Mesendoderm (in vitro differentiated cells): ENCODE data around the gene MROH2A. TPM values are rescaled to one million over a fixed set of nuclear protein-coding genes. Genes with fewer than 3 reads are reported as not detected.
"Not testable (repeated sequence)": the region's sequence is repeated elsewhere in the genome, so short reads cannot be mapped to it uniquely, and the experiment has no call there.

Experiments
- DNase-seq: peaks from one replicate; pipeline ENCODE4 v3.0.0; 2013
- H2AK5ac ChIP-seq: 2 replicates; pipeline ENCODE4 v1.6.1; 2013; ENCODE audit warnings: low read length, inconsistent platforms
- H2BK120ac ChIP-seq: 2 replicates; pipeline ENCODE4 v1.6.1; 2013; ENCODE audit warnings: low read depth, mild to moderate bottlenecking, low read length, moderate library complexity, mixed read lengths
- H2BK15ac ChIP-seq: replicated peaks from 2 replicates; pipeline ENCODE4 v1.6.1; 2013; ENCODE audit warnings: low read depth, mild to moderate bottlenecking, moderate library complexity
- H2BK5ac ChIP-seq: 2 replicates; pipeline ENCODE4 v1.6.1; 2013; ENCODE audit warnings: low read length, inconsistent platforms
- H3K18ac ChIP-seq: 2 replicates; pipeline ENCODE4 v1.6.1; 2013; ENCODE audit warnings: mild to moderate bottlenecking, low read length, mixed read lengths
- H3K23ac ChIP-seq: one replicate; pipeline ENCODE4 v1.6.1; 2013; ENCODE audit warnings: low read length
- H3K27ac ChIP-seq: 2 replicates; pipeline ENCODE4 v1.5.1; 2013; ENCODE audit warnings: low read depth, mild to moderate bottlenecking, inconsistent platforms, low read length, moderate library complexity
- H3K27me3 ChIP-seq: 2 replicates; pipeline ENCODE4 v1.6.1; 2013; ENCODE audit warnings: low read length, control low read depth, mild to moderate bottlenecking, inconsistent platforms; ENCODE audit not compliant: insufficient read depth, poor library complexity
- H3K36me3 ChIP-seq: 2 replicates; pipeline ENCODE4 v1.6.1; 2013; ENCODE audit warnings: low read length, inconsistent platforms; ENCODE audit not compliant: control insufficient read depth, insufficient read depth
- H3K4ac ChIP-seq: one replicate; pipeline ENCODE4 v1.6.1; 2013; ENCODE audit warnings: low read depth, mild to moderate bottlenecking, low read length, moderate library complexity
- H3K4me1 ChIP-seq: 2 replicates; pipeline ENCODE4 v1.6.1; 2013; ENCODE audit warnings: low read depth, low read length, inconsistent platforms; ENCODE audit not compliant: control insufficient read depth
- H3K4me2 ChIP-seq: 2 replicates; pipeline ENCODE4 v1.6.1; 2013; ENCODE audit warnings: low read length
- H3K4me3 ChIP-seq: 2 replicates; pipeline ENCODE4 v1.5.1; 2013; ENCODE audit warnings: mild to moderate bottlenecking, low read length
- H3K56ac ChIP-seq: one replicate; pipeline ENCODE4 v1.6.1; 2013; ENCODE audit warnings: low read length
- H3K79me1 ChIP-seq: 2 replicates; pipeline ENCODE4 v1.6.1; 2013; ENCODE audit warnings: low read length, inconsistent platforms
- H3K79me2 ChIP-seq: 2 replicates; pipeline ENCODE4 v1.6.1; 2013; ENCODE audit warnings: mild to moderate bottlenecking, low read length; ENCODE audit not compliant: control insufficient read depth, insufficient read depth
- H3K9ac ChIP-seq: 2 replicates; pipeline ENCODE4 v1.6.1; 2013; ENCODE audit warnings: low read length, inconsistent platforms
- H4K5ac ChIP-seq: one replicate; pipeline ENCODE4 v1.6.1; 2013; ENCODE audit warnings: low read length
- H4K8ac ChIP-seq: one replicate; pipeline ENCODE4 v1.6.1; 2013; ENCODE audit warnings: low read depth, mild to moderate bottlenecking, control low read depth, low read length, moderate library complexity
- WGBS: extraction: QIAGEN DNeasy Blood & Tissue Kit; methylation state at CpG from one replicate; pipeline ENCODE4 v1.1.7; 2013; ENCODE audit warnings: low lambda C conversion rate, missing lambda C conversion rate; ENCODE audit not compliant: insufficient coverage; ENCODE audit errors: extremely low coverage; 5-methylcytosine and 5-hydroxymethylcytosine counted together
- polyA plus RNA-seq, 2 experiments: library from polyadenylated mRNA; stranded (reverse); fragments of 200-250 nt; gene quantifications; one replicate each; pipeline ENCODE4 v1.2.3, GENCODE V29; 2013

The MROH2A gene
- not detected for polyA plus RNA-seq (2013, experiment 1 of 2)
- polyA plus RNA-seq (2013, experiment 2 of 2) = not detected

DNA sequence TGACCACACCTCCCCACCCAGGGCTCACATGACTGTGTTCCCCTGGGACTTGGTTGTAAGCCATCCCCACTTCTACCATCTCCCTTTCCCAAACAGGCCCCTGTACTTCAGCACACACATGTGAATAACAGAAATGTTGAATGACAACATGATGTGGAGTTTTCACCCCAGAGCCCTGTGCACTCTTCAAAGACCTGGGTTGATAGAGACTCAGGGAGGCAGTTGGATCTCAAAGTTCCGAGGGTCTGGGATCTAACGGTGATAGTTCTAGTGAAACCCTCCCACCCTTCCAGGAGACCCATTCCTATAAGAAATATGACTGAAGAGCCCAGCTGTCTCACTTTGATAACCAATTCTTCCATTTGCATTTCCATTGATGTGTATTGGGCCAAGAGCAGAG lies at the start of gene MROH2A:
TSS of gene MROH2A (plus strand) at position 301 of the 400 bp plus-strand sequence. CDS start 1,029 bp downstream, outside the sequence.
- H3K18ac ChIP-seq = no peak within 1 kb of the TSS
- H4K8ac ChIP-seq = no peak within 1 kb of the TSS
- no peaks in the 10 kb centered on the region for H3K79me1 ChIP-seq
- no peak within 1 kb of the TSS for H2AK5ac ChIP-seq
- no peak within 1 kb of the TSS for H3K4ac ChIP-seq
- H3K9ac ChIP-seq = no peak within 1 kb of the TSS
- no peak within 1 kb of the TSS for H3K23ac ChIP-seq
- no peaks in the 10 kb centered on the region for H3K4me1 ChIP-seq
- no peak within 1 kb of the TSS for H3K4me2 ChIP-seq
- no peaks in the 10 kb centered on the region for H3K27me3 ChIP-seq
- no peak within 1 kb of the TSS for H2BK120ac ChIP-seq
- H3K4me3 ChIP-seq = no peak within 1 kb of the TSS
- H3K27ac ChIP-seq = no peak within 1 kb of the TSS
- no peak within 1 kb of the TSS for H2BK15ac ChIP-seq
- H3K56ac ChIP-seq = no peak within 1 kb of the TSS
- no CpG with 5 or more reads among the region's 2 CpGs for WGBS
- H3K79me2 ChIP-seq = no peaks in the 10 kb centered on the region
- no peak within 1 kb of the TSS for H4K5ac ChIP-seq
- DNase-seq = no peak
- no peaks in the 10 kb centered on the region for H3K36me3 ChIP-seq
- no peak within 1 kb of the TSS for H2BK5ac ChIP-seq

GRCh38 chr2:233728723-233729301 lies 49.3 kb upstream of the MROH2A start, which contains the start of gene UGT1A3:
TSS of gene UGT1A3 (plus strand) at chr2:233729042. CDS start at chr2:233729127, 85 bp downstream.
- no peak within 1 kb of the TSS for H2AK5ac ChIP-seq
- H3K4ac ChIP-seq = no peak within 1 kb of the TSS
- DNase-seq = no peak
- H2BK5ac ChIP-seq = no peak within 1 kb of the TSS
- H3K4me3 ChIP-seq = no peak within 1 kb of the TSS
- H4K8ac ChIP-seq = no peak within 1 kb of the TSS
- H3K27ac ChIP-seq = no peak within 1 kb of the TSS
- no peak within 1 kb of the TSS for H2BK120ac ChIP-seq
- H3K27me3 ChIP-seq = no peaks in the 10 kb centered on the region
- WGBS = no CpG with 5 or more reads among the region's 8 CpGs
- H3K4me2 ChIP-seq = no peak within 1 kb of the TSS
- no peak within 1 kb of the TSS for H3K18ac ChIP-seq
- H3K56ac ChIP-seq = no peak within 1 kb of the TSS
- no peak within 1 kb of the TSS for H4K5ac ChIP-seq
- no peaks in the 10 kb centered on the region for H3K79me1 ChIP-seq
- no peaks in the 10 kb centered on the region for H3K4me1 ChIP-seq
- no peak within 1 kb of the TSS for H3K23ac ChIP-seq
- no peak within 1 kb of the TSS for H3K9ac ChIP-seq
- no peak within 1 kb of the TSS for H2BK15ac ChIP-seq
- no peaks in the 10 kb centered on the region for H3K36me3 ChIP-seq
- H3K79me2 ChIP-seq = no peaks in the 10 kb centered on the region

DNA sequence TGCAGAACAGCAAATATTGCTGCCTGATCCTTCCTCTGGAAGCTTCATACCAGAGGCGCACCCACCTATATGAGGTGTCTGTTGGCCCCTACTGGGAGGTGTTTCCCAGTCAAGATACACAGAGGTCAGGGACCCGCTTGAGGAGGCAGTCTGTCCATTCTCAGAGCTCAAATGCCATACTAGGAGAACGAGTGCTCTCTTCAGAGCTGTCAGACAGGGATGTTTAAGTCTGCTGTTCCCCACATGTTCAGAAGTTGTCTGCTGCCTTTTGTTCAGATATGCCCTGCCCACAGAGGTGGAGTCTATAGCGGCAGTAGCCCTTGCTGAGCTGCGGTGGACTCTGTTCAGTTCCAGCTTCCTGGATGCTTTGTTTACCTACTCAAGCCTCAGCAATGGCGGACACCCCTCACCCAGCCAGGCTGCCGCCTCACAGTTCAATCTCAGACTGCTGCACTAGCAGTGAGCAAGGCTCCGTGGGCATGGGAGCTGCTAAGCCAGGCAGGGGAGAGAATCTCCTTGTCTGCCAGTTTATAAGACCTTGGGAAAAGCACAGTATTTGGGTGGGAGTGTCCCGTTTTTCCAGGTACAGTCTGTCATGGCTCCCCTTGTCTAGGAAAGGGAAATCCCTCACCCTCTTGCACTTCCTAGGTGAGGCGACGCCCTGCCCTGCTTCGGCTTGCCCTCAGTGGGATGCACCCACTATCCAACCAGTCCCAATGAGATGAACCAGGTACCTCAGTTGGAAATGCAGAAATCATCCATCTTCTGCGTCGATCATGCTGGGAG lies 41.1 kb upstream of the MROH2A start:
- not testable (repeated sequence) for H3K9ac ChIP-seq, H3K4ac ChIP-seq, H3K23ac ChIP-seq, H2BK15ac ChIP-seq, H3K36me3 ChIP-seq, H4K5ac ChIP-seq, H2BK5ac ChIP-seq, H2AK5ac ChIP-seq, H3K79me1 ChIP-seq, H3K27me3 ChIP-seq, H3K79me2 ChIP-seq, H4K8ac ChIP-seq, H3K18ac ChIP-seq, H3K4me2 ChIP-seq, DNase-seq, H3K4me3 ChIP-seq, H3K27ac ChIP-seq, H3K56ac ChIP-seq, H2BK120ac ChIP-seq, H3K4me1 ChIP-seq
- no CpG with 5 or more reads among the region's 14 CpGs for WGBS

- H3K4ac ChIP-seq = no peak overlapping the region
- no peak overlapping the region for H2AK5ac ChIP-seq
- H3K9ac ChIP-seq = no peak overlapping the region
- no peak overlapping the region for H2BK120ac ChIP-seq
- H3K79me2 ChIP-seq = no peaks in the 10 kb centered on the region
- WGBS = no CpG with 5 or more reads among the region's 2 CpGs
- H3K27me3 ChIP-seq = no peaks in the 10 kb centered on the region
- H3K27ac ChIP-seq = no peak overlapping the region
- no peak overlapping the region for H2BK15ac ChIP-seq
- no peak overlapping the region for H3K56ac ChIP-seq
- H3K4me2 ChIP-seq = no peak overlapping the region
- no peak overlapping the region for H2BK5ac ChIP-seq
- DNase-seq = no peak
- no peaks in the 10 kb centered on the region for H3K79me1 ChIP-seq
- H4K5ac ChIP-seq = no peak overlapping the region
- H4K8ac ChIP-seq = no peak overlapping the region
- H3K23ac ChIP-seq = no peak overlapping the region
- no peak overlapping the region for H3K18ac ChIP-seq
- H3K4me3 ChIP-seq = no peak overlapping the region
- no peaks in the 10 kb centered on the region for H3K4me1 ChIP-seq
- no peaks in the 10 kb centered on the region for H3K36me3 ChIP-seq
Observed at GRCh38 chr2:233740870-233741269, 37.3 kb upstream of the MROH2A start.

GRCh38 chr2:233743464-233744259 lies 34.5 kb upstream of the MROH2A start:
- H3K56ac ChIP-seq = no peak overlapping the region
- H3K23ac ChIP-seq = no peak overlapping the region
- H3K4me3 ChIP-seq = no peak overlapping the region
- H3K79me1 ChIP-seq = no peaks in the 10 kb centered on the region
- H3K9ac ChIP-seq = no peak overlapping the region
- H2AK5ac ChIP-seq = no peak overlapping the region
- H3K27me3 ChIP-seq = no peaks in the 10 kb centered on the region
- no peaks in the 10 kb centered on the region for H3K79me2 ChIP-seq
- H3K36me3 ChIP-seq = no peaks in the 10 kb centered on the region
- no peak overlapping the region for H2BK5ac ChIP-seq
- no peak overlapping the region for H3K4me2 ChIP-seq
- H3K4me1 ChIP-seq = no peaks in the 10 kb centered on the region
- WGBS = no CpG with 5 or more reads among the region's 46 CpGs
- H2BK15ac ChIP-seq = no peak overlapping the region
- H4K5ac ChIP-seq = no peak overlapping the region
- H3K27ac ChIP-seq = no peak overlapping the region
- H2BK120ac ChIP-seq = no peak overlapping the region
- H3K4ac ChIP-seq = no peak overlapping the region
- H3K18ac ChIP-seq = no peak overlapping the region
- no peak for DNase-seq
- no peak overlapping the region for H4K8ac ChIP-seq
